Activated T-cell treated with anti-CD3 and anti-CD28 coated beads, Interleukin-2, amount 50 U/mL, for 1 hour (primary cell): Measurements from ENCODE around the gene HK1.

Source experiments
- DNase-seq: peaks from one replicate; pipeline ENCODE4 v3.0.0-alpha.2; 2020

Gene HK1

DNA sequence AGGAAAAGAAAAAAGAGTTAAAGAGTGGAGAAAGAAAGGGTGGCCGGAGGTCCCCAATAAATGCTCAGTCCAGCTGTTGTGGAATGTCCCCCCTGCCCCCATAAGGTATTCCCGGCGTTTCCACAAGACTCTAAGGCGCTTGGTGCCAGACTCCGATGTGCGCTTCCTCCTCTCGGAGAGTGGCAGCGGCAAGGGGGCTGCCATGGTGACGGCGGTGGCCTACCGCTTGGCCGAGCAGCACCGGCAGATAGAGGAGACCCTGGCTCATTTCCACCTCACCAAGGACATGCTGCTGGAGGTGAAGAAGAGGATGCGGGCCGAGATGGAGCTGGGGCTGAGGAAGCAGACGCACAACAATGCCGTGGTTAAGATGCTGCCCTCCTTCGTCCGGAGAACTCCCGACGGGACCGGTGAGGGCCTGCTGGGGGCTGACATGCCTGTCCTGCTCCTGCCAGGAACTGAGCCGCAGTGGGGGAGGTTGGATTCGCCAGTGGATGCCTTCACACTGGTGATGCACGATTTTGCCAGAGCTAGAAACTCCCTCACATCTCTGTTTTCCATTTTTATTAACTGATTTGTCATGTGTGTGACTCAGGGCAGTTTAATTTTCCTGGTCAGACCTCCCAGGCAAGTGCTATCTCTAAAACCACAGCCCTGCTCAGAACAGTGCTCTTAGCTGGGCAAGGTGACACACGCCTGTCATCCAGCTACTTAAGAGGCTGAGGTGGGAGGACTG lies 104.3 kb downstream of the HK1 start:
- no peak for DNase-seq

GRCh38 chr10:69383558-69383957 lies 105.3 kb downstream of the HK1 start:
- DNase-seq = no peak

DNA sequence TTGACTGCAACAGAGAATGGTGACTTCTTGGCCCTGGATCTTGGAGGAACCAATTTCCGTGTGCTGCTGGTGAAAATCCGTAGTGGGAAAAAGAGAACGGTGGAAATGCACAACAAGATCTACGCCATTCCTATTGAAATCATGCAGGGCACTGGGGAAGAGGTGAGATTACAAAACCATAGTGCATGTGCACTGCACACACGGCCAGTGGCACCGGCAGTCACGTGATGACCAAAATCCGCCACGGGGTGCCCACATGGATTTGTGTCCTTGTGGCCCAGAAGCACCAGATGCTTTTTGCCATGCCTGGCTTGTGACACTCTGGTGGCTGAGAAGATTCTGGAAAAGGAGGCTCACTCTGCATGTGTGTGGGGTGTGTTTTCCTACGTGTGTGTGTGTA lies 106.0 kb downstream of the HK1 start:
- DNase-seq = no peak

DNA sequence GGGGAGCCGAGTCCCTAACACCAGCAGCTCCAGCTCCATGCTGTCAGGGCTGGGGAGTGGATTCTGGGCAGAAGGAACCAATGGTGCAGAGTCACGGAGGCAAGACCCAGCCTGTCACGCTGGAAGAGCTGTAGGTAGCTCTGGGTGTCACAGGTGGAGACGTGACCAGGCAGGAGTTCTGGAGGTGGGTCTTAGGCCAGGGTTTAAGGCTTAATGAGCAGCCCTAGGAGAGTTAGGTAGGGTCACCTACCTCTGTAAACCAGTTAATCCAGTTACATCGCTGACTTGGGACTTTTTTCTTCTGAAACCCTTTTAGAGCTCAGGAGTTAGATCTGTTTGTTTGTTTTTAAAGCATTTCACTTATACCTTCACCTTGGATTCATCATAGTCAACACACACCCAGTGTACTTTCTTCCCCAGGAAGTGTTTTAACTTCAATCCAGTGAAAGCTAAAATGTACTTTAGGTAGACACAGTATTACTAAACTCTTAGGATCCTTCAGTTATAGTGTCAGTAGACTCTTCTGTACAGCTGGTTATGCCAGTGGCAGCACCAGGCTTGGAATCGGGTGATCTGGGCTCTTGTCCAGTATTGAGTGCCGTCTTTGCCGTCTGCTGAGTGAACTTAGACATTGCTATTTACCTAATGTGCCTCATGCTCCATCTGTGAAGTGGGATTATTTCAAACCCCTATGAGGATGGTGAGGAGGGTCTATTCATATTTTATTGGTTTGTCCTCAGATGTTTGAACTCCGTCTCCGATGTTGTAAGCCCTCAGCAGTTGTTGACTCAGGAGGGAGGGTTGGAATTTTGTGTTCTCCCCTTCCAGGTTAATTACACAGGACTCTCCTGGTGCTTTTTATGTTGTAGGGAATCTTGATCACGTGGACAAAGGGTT lies 107.4 kb downstream of the HK1 start:
- no peak for DNase-seq

- DNase-seq = no peak
Measured at GRCh38 chr10:69387500-69387899, 109.2 kb downstream of the HK1 start.

GRCh38 chr10:69388488-69388887 lies 110.2 kb downstream of the HK1 start:
- DNase-seq = no peak

- no peak for DNase-seq
Measured at GRCh38 chr10:69389827-69390490, 111.7 kb downstream of the HK1 start.

- DNase-seq = no peak
Measured at GRCh38 chr10:69391158-69391557, 112.9 kb downstream of the HK1 start.

DNA sequence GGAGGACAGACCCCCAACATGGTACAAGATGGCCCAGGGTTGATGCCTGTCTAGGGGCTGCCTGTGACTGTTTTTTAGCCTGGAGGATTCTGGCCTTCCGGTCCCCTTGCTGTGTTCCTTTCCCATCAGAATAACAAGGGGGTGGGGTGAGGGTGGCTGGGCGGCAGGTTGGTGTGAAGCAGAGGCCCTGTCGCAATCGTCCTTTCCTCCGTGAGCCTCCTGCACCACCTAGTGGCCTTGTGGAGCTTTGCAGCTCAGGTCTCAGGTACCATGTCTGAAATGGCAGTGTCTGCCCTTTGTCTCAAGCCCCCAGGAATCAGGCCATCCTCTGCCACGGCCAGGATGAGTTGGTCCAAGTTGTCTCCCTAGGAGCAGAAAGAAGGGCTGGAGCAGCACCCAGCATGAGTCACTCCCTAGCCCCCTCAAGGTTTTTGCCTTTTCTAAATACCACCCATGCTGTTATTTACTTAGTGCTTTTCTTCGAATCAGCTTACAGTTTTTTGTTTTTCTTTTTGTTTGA lies 114.2 kb downstream of the HK1 start:
- peak; percentile 82 for DNase-seq

GRCh38 chr10:69394020-69394419 lies 115.7 kb downstream of the HK1 start:
- DNase-seq = no peak

DNA sequence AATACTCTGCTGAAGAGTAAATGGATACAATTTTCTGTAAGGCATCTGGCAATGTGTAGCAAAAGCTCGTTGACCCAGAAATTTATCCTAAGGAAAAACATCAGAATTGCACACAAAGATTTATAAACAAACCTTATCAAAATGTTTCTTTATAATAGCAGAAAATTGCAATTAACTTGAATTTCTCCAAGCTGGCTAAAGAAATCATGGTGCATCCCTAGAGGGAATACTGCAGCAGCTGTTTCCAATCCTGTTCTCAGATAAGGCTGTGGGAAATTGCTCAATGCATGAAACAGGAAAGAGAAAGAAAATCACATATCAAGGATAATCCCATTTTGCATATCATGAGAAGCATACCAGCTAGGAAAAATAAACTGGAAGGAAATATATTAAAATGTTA lies 119.7 kb downstream of the HK1 start:
- DNase-seq = no peak

DNA sequence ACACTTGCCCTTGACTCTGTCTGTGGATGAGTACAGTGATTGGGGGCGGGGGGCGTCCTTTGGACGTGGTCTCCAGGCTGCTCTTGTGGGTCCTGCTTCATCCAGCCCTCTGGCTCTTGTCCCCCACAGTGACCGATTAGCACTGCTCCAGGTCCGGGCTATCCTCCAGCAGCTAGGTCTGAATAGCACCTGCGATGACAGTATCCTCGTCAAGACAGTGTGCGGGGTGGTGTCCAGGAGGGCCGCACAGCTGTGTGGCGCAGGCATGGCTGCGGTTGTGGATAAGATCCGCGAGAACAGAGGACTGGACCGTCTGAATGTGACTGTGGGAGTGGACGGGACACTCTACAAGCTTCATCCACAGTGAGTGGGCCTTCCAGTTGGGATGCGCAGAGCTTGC lies 120.2 kb downstream of the HK1 start:
- no peak for DNase-seq

- no peak for DNase-seq
Measured at GRCh38 chr10:69400936-69401335, 122.6 kb downstream of the HK1 start.

DNA sequence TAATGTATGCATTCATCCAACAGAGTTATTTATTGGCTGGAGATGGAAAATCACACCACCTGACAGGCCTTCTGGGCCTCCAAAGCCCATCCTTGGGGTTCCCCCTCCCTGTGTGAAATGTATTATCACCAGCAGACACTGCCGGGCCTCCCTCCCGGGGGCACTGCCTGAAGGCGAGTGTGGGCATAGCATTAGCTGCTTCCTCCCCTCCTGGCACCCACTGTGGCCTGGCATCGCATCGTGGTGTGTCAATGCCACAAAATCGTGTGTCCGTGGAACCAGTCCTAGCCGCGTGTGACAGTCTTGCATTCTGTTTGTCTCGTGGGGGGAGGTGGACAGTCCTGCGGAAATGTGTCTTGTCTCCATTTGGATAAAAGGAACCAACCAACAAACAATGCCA lies 123.1 kb downstream of the HK1 start:
- DNase-seq = no peak

GRCh38 chr10:69402386-69402785 lies 124.1 kb downstream of the HK1 start:
- no peak for DNase-seq

- DNase-seq = no peak
Measured at GRCh38 chr10:69403066-69403465, 124.8 kb downstream of the HK1 start.

GRCh38 chr10:69403519-69403918 lies 125.2 kb downstream of the HK1 start:
- no peak for DNase-seq

DNA sequence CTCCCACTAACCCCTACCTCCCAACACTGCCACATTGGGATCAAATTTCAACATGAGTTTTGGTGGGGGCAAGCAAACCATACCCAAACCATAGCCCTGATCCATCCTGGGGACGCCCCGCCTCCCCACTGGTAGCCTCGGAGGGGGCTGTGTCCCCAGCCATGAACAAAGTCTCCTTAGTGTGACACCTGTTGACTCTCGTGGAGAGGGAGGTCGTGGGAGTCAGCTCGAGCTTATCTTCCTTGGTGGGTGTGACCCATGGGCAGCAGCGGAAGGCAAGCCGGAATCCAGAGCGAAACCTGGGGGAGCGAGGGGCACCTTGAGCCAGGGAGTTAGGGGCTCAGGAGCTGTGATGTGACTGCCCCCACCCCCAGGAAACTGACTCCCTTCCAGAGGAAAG lies 126.5 kb downstream of the HK1 start:
- no peak for DNase-seq

DNA sequence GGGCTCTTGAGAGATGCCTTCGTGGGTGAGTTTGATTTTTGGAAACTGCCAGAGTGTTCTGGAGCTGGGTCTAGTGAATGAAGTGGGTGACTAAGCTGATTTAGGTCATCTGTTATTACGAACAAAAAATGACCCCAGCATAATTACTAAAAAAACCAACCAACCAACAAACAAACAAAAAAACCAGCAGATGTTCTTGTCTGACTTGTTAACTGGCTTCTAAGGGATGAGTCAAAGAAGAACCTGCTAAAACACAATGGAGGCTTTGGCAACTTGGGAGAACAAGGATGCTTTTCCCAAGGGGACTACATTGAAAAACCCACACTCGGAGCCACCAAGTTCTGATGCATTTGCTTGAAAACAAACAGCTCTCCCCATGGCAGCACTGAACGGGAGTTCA lies 126.9 kb downstream of the HK1 start:
- DNase-seq = no peak

DNA sequence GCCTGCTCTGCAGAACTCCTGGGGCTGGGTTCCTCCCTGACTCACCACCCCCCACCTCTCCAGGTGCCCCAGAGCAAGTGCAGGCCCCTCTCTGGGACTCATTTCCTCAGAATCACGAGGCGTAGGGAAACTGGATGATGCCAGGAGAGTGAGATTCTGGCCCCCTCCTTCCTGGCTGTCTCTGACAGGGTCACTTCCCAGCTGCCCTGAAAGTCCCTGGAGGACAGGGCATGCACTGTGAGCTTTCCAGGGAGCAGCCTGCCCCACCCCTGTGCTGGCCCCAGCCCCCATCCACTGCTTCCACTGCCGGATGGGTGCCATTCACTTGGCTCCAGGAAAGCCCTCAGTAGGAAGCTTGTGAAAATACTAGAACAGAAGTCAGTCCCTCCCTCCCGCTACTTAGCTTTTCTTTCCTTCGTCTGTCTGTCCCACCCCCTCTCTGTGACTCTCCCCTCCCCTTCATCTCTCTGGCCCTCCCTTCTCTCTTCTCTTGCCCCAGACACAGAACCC lies 128.1 kb downstream of the HK1 start:
- no peak for DNase-seq

- no peak for DNase-seq
Measured at GRCh38 chr10:69406816-69407580, 128.7 kb downstream of the HK1 start.

- DNase-seq = peak; percentile 36
Measured at GRCh38 chr10:69407621-69408301, 129.5 kb downstream of the HK1 start.
